HG02763 (cell line): Measurements from ENCODE around the gene KRT3.

Experiments used
- ATAC-seq: cut with Tn5 transposase; IDR thresholded peaks from one replicate; pipeline ENCODE4 v1.9.1; 2021; ENCODE audit warnings: mild to moderate bottlenecking, moderate library complexity; ENCODE audit not compliant: unreplicated experiment

The KRT3 gene

DNA sequence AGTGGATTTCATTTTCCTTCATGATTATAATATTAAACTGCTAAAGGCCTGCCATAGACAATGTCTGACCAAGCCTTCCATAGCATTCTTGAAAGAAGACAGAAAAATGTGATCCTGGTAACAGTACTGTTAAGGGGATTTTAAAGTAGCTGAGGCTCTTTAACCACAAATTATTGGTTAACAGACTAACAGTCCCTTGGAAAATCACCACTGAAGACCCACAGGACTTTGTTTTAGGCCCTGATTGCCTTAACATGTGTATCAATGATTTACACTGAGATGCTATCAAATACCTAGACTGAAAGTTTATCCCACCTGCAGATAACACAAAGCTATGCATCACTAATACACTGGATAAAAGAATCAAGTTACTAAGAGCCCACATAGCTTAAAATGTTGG is 32.2 kb upstream of the KRT3 start:
- no peak for ATAC-seq

DNA sequence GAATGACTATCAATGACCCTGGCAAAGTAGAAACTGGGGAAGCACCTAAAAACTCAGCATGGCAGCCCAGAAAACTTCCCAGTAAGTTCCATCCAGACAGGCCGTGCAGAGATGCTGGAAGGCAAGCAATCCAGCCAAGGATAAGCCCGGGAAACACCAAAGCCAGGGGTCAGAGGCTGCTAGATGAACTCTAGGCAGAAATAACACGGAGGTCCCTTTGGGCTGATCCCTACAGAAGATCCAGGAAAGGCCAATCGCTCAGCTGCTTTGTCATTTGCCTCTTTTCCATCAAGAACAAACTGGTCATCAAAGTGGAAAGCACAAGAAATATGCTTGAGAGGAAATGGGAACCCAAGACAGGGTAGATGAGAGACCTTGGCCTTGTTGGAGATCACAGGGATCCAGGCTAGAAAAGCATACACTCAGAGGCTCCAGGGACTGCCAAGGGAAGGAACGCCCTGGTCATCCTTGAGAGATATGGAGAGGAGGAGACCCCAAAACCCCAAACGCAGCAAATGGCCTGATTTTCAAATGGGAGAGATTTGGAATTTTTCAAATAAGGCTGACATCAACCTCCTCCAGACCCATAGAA is 31.7 kb upstream of the KRT3 start:
- no peak for ATAC-seq

DNA sequence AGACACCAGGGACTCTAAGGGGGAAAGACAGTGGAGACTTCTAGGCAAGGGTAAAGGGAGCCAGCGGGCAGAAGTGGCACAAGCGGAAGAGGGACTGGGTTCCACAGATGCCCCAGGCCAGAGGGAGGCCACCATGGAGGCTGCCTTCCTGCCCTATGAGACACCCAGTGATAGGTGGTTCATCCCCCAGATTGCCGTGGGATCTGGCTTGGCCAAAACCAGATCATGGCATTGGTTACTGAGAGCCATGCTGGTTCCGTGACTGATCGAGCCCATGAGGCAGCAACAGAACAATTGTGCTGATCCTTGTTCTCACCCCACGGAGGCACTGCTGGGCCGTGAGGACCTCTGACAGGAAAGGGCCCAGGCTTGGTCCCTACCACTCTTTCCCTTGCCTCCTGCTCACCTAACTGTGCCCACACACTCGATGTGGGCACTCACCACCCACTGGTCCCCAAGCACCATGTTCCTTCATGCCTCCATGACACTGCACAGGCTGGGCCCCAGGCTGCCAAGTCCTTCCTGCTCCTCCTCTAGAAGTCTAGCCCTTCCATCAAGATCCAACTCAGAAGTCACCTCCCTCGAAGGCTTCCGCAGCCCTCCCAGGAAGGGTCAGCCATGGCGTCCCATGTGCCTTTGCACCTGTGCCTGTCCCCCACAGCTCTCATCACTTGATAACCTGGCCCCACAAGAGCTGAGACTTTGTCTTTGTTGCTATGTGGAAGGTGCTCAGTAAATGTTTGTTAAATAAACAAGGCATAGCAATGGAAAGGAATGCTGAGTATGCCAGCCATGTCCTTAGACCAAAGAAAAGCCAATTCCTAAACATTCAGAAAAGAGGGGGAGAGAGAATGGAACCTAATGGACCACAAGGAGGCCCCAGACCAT is 30.9 kb upstream of the KRT3 start:
- ATAC-seq: no peak

DNA sequence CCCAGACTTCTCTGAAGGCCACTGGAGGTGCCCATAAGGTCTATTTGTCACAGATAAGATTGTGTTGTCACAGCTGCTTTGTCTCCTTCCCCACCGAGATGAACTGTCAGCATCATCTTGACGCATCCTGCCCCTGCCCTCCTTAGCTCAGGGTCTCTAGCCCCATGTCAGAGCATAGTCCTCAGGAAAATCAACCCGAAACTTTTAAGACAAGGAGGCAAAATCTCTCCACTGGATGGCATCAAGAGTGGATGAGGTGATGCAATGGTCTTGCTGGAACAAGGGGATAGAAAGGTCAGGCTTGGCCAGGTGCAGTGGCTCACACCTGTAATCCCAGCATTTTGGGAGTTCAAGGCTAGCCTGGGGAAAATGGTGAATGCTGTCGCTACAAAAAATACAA is 30.0 kb upstream of the KRT3 start:
- ATAC-seq: no peak

DNA sequence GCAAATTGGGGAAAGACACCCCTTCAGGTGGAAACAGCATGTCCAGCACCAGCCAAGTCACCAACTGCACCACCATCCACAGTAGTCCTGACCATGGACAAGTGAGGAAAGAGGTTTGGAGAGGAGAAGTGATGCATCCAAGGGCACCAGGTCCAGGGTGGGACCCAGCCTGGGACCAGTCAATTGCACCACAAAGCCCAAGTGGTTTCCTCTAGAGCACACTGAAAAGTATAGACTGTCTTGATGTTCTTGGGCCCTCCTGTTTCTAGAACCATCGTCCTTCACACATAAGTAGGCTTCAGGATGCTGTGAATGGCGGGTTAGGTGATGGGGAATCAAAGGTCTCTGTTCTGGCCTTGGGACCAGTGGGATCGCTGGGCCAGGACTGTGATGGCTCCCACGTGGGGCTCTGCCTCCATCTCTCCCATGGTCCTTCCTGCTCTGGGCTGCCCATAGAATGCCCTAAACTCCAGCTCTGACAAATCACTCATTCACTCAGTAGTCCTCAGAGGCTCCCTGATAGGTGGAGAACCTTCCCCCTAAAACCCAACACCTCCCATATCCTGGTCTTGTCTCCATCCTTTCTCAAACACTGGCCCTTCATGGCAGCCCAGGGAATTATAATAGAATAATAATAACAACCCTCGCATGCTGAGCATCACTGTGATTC is 29.0 kb upstream of the KRT3 start:
- ATAC-seq: no peak

DNA sequence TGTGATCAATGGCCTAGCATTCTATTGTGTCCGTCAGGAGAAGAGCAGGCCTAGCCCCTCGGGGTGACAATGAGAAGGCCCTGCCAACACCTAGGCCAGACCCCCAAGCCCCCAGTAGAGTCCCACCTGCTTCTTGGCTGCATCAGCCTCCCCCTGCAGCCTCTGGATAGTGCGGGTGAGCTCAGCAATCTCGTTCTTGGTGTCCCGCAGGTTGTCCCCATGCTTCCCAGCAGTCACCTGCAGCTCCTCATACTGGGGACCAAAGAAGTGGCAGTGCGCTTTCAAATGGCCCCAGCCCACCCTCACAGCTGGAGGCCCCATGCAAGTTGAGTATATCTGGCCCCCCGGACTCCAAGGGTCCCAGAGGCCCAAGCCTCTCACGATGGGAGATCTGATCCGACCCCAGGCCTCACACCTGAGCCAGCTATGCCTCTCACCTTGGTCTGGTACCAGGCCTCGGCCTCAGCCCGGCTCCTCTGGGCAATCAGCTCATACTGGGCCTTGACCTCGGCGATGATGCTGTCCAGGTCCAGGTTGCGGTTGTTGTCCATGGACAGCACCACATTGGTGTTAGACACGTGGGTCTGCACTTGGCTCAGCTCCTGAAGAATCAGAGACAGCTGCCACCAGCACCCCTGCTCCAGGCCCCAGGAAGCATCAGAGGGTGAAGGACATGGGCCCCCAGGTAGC is 28.0 kb upstream of the KRT3 start:
- ATAC-seq: no peak

DNA sequence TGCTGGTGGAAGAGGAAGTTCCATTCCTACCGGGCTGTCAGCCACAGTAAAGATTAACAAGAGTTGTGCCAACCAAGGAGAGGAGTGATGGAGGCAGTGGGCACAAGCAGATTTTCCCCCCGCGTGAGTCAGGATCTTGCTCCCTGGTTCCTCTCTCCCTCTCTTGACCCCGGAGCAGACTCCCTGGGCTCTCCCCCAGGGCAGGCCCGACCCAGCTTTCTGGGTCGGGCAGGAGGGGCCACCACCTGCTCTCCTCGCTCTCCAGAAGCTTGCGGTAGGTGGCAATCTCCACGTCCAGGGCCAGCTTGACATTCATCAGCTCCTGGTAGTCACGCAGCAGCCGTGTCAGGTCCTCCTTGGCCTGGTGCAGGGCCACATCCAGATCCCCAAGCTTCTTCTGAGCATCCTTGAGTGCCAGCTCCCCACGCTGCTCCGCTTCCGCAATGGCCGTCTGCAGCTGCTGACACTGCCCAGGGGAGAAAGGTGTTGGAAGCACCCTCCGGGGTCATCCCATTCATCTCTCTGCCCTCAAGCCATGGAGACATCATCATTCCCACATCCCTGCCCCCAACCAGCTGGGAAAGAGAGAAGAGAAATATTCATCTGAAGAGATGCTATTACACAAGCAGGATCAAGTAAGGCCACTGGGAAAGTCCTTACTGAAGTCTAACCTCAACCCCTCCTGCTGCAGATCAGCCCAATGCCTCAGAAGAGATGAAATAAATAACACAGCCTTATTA is 27.0 kb upstream of the KRT3 start:
- ATAC-seq: no peak

DNA sequence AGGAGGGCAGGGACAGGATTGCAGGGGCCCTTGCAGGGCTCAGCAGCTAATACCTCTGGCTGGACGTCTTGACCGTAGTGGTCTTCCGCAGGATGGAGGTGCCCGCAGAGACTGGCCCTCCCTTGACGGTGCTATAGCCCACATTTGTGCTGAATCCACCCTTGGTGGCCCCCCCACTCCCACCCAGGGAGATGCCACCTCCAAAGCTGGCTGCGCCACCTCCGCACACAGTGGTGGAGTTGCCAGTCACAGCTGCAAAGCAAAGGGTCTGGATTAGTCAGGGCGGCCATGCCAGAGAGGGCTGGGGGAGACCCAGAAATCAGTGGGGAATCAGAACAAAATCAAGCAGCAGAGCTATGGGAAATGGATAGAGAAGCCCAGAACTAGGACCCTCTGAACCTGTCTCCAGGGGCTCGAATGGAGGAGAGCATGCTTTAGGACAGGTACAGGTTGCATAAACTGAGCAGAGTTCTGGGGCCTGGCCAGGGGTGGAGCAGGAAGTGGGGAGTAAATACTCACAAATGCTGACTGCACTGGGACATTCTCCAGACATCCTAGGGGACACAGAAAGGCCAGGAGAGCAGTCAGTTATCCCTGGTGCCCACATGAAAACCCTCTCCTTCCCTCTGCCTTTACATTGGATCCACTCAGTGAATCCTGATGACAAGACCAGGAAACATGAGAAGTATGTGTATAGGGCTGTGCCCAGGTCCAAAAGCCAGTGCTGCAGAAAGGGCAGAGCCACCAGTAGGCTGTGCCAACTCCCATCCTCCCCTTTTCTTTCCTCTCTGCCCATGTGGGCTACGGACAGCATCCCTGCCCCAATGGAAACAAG is 26.1 kb upstream of the KRT3 start:
- ATAC-seq: no peak

DNA sequence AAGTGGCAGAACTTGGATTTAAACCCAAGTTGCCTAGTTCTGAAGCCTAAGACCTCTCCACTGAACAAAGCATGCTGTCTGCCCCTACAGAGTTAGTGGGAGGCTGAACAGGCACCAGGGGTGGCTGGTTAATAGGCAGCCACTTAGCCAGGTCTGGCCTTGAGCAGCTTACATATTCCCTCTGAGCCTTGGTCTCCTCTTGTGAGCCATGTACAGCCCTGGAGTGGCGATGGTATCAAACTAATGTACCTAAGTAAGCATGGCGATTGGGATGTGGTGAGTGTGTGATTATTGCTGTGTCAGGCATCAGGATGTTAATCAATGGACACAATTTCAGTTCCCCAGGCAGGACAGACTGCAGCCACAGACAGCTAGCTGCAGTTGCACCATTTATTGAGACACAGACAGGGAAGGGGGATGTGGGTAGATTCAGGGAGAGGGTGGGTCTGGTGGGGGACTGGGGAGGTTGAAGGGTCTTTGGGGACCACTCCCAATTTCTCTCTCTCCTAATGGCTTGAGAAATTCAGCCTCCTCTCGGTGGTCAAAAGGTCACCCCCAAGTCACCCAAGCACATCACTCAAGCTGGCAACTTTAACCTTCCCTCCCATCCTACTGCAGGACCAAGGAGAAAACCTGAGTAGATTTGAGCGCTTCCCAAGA is 25.3 kb upstream of the KRT3 start:
- no peak for ATAC-seq

DNA sequence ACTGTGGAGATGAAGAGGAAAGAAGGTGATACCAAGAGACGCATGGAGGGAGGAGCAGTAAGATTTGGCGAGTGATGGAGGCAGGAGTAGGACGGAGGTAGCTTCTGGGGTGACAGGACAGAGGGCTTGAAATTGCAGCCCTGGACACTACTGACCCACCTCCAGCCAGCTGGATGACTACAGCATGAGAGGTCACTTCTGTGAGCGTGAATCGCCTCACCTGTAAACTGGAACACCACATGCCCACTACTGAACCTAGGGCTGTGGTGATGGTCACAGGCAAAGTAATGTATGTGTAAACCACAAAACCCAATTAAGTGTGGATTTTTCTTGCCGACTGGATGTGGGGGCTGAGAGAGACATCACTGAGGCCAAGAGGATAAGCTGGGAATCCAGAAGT is 24.6 kb upstream of the KRT3 start:
- no peak for ATAC-seq

DNA sequence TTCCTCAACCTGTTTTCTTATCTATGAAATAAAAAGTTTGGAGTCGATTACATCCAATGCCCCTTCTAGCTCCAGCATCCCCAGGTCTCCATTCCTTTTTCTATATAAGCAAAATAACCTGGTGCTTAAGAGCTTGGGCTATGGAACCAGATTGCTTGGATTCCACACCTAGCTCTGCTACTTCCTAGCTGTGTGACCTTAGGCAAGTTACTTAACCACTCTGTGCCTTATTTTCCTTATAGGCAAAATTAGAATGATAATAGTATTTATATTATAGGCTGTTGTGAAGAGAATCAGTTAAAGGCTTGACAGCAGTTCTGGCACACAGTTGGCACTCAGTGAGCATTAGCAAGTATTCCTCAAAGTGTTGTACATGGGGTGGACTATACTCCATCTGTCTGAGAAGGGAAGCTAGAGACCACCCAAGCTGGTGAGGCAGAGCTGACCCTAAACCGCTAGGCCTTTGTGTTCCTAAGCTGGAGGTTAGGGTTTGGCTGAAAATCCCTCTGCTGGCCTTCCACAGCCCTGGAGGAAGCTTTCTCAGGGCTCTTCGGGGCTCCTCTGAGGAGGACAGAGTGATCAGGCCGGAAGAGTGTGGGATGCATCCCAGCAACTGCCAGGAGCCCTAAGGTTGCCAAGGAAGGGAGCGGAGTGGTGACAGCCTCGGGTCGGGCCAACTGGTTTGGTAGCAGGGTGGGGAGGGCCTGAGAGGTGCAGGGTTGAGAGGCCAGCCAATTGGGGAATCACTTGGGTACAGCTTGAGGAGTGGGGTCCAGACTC is 24.0 kb upstream of the KRT3 start:
- no peak for ATAC-seq

DNA sequence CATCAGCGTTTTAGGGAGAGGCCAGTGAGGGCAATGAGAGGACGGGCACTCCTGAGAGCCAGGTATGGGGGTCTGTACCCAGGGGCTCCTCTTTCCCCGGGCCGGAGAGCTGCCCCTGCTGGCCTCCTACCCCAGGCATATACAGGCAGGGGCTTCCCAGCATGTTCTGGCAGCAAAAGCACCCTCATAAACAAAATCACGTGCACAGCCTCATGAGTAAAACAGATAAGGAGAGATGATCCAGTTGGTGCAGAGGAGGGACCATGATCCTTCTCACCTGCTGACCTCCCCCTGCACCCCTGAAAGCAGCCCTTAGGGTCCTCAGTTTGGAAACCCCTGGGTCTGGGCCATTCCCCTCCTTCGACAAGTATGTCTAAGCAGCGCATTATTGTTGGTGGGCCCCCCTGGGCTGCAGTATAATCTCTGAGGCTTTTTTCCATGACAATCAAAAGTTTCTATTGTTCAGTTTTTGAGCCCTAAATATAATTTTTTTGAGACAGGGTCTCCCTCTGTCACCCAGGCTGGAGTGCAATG is 23.0 kb upstream of the KRT3 start:
- no peak for ATAC-seq

DNA sequence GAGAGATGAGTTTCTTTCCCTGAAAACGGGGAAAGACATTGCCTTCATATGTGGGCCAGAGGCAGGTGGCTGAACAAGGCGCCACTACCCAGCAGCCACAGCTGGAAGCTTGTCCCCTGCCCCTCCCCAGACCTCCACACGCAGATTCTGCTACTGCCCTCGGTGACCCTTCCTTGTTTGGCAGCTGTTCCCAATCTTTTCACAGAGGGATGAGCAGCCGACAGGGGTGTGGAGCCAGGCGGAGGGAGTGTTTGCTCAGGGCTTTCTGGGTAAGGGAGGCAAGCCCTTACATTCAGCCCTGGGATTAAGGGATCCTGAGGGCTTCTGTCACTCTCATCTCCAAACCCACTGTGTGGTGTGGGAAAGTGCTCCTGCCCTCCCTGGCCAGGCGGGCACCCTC is 22.5 kb upstream of the KRT3 start:
- no peak for ATAC-seq

DNA sequence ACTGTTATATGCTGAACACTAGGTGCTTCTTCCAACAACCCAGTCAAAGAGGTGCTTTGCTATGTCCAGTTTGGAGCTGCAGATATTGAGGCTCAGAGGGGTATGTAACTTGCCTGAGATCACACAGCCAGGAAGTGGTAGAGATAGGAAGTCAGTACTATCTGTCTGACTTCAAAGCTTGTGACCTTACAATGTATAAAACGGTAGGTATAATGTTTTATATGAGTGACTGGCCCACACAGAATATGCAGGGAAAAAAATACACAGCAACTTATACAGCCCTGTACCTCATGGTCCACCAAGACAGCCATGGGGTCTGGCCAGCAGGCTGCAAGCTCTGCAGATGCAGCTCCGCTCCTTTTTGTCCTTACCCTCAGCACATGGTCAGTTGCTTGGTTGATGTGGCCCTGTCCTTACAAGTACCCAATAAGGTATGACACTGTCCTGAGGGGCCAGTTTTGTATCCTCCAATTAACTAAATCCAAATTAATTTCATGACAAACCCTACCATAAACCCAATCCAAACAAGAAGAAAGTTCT is 21.9 kb upstream of the KRT3 start:
- no peak for ATAC-seq

DNA sequence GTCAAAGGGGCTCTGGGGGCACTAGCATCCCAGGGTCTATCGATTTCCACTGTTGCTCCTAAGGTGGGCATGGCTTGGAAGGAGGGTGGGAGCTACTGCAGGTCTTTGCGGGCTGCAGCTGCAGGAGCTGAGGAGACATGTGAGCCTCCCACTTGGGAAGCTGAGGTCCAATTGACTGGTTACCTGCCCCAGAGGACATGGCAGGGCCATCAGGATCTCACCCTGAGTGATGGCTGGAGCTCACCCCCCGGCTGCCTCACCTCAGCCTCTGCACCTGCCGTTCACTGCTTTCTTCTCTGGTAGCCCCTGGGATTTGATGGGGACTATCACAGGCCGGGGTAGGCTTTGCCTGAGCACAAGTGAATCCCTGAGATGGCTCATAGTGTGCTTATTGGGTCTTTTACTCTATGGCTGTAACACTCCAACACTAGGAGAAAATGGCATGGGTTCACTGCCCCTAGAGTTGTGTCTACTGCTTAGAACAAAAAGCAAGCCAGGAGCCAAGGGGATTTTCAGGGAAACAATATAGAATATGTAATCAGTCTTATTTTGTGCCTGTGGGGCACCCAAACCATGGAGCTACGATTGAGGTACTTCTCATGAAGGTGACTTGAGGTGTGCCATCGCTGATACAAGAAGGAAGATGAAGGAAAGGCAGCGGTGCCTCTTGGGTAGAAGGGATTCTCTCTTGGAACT is 21.2 kb upstream of the KRT3 start:
- no peak for ATAC-seq

DNA sequence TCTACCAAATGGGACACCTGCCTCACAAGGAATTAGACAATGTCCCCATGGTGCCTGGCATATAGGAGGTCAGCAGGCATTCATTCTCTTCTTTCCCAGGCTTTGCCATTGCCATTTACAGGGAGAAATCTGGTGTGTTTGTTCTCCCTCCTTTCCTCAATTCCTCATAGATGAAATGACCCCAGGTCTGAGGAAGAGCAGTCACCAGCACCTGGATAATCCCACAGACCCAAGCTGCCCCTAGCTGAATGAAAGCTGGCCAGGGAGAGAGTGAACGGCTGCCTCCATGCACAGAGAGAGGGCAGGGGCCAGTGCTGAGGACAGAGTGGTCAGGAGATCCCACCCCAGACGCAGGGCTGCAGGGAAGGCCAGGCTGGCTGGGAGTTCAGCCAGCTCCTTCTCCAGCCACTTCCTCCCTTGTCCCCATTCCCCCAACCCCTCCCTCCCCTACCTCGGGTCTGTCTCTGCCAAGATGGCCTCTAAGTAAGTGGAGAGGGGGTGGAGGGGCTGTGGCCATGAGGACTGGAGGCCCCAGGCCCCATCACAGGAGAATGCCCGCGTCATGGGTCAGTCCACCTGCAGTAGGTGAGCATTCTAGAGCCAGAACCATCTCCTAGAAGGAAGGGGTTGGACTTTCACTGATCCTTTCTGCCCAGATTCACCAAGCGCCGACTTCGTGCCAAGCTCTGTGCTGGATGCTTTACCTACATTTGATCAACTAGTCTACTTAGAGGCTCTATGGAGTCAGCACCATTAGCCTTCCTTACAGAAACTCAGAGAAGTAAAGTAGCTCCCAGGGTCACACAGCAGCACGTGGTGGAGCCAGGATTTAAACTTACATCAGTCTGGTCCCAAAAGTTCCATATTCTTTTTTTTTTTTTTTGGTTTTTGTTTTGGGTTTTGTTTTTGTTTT is 20.0 kb upstream of the KRT3 start:
- ATAC-seq: no peak
